GM19467 (cell line): ENCODE measurements around the gene RPL7L1.
"Not testable (repeated sequence)": the region's sequence is repeated elsewhere in the genome, so short reads cannot be mapped to it uniquely, and the experiment has no call there.

Experiments
- ATAC-seq: cut with Tn5 transposase; IDR thresholded peaks from one replicate; pipeline ENCODE4 v1.9.1; 2021; ENCODE audit warnings: mild to moderate bottlenecking, moderate library complexity; ENCODE audit not compliant: unreplicated experiment

The RPL7L1 gene

GRCh38 chr6:42890311-42891198 lies 11.1 kb downstream of the RPL7L1 start:
- peak; percentile 79 for ATAC-seq

- no peak for ATAC-seq
Observed at GRCh38 chr6:42891199-42891722, 11.8 kb downstream of the RPL7L1 start.

- not testable (repeated sequence) for ATAC-seq
Observed at GRCh38 chr6:42894041-42894828, 14.8 kb downstream of the RPL7L1 start.

- ATAC-seq, result no peak
Observed at GRCh38 chr6:42896178-42896719, 16.8 kb downstream of the RPL7L1 start.

GRCh38 chr6:42898891-42899361 lies 19.5 kb downstream of the RPL7L1 start:
- no peak for ATAC-seq

DNA sequence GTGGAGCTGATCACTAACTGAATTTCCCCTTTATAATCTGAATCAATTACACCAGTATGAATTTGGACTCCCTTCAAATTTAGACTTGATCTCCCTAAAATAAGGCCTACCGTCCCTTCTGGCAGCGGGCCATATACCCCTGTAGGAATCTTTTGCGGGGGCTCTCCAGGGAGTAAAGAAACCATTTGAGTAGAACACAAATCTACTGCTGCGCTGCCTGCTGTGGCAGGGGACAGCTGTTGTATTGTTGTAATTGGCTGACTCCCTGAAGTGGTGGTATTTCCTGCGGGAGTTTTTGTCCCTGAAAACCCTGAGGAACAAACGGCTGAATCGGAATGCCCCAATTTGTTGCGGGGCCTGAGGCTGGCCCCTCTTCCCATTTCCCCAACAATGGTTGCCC lies 20.5 kb downstream of the RPL7L1 start:
- ATAC-seq, result no peak

GRCh38 chr6:42901538-42901957 lies 22.1 kb downstream of the RPL7L1 start:
- peak; percentile 67 for ATAC-seq

- not testable (repeated sequence) for ATAC-seq
Observed at GRCh38 chr6:42902429-42903263, 23.2 kb downstream of the RPL7L1 start.

- no peak for ATAC-seq
Observed at GRCh38 chr6:42904467-42904866, 25.1 kb downstream of the RPL7L1 start.

GRCh38 chr6:42907336-42907735 lies 27.9 kb downstream of the RPL7L1 start:
- no peak for ATAC-seq

DNA sequence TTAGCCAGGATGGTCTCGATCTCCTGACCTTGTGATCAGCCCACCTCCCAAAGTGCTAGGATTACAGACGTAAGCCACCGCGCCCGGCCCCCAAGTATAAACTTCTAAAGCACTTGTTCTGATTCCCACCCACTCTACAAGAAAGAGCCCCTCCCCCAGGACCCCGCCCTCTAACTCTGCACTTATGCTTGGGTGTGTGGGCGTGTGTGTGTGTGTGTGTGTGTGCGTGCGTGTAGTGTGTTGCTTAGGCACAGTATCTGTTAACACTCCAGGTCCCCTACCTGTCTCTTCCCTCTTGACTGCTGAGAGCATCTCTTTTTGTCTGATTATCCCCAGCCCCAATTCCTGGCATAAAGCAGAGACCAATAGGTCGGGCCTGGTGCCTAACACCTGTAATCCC lies 30.4 kb downstream of the RPL7L1 start:
- ATAC-seq, result no peak

- no peak for ATAC-seq
Observed at GRCh38 chr6:42911171-42912021, 32.0 kb downstream of the RPL7L1 start.

DNA sequence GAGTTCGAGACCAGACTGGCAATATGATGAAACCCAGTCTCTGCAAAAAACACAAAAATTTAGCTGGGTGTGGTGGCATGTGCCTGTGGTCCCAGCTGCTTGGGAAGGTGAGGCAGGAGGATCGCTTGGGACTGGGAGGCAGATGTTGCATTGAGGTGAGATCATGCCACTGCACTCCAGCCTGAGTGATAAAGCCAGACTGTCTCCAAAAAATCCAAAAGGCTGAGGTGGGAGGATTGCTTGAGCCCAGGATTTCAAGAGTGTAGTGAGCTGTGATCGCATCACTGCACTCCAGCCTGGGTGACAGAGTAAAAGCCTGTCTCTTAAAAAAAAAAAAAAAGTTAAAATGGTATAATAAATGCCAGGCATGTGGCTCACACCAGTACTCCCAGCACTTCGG lies 35.1 kb downstream of the RPL7L1 start:
- no peak for ATAC-seq

DNA sequence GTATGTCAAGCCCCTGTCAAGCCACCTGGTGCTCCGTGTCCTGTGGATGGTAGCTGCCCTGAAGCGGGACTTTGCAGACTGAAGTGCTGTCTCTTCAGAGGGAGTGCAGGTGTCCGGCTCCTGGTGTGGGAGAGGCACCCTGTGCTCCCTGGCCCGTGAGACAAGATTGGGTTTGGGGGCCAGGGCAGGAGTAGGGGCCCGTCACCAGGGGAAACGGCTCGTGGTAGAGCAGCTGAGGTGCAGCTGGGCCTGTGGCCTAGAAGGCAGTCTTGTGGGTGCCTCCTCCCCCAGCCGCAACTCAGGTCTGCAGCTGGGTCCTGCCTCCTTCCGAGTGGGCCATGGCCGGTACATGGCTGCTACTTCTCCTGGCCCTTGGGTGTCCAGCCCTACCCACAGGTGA lies 36.3 kb downstream of the RPL7L1 start, which contains the start of gene PTCRA:
TSS of gene PTCRA (plus strand) at position 322 of the 400 bp plus-strand sequence. CDS start at position 339, 17 bp downstream.
- no peak for ATAC-seq

GRCh38 chr6:42916288-42916687 lies 36.9 kb downstream of the RPL7L1 start:
- ATAC-seq, result no peak

- no peak for ATAC-seq
Observed at GRCh38 chr6:42921801-42922200, 42.4 kb downstream of the RPL7L1 start.

- no peak for ATAC-seq
Observed at GRCh38 chr6:42923666-42924065, 44.2 kb downstream of the RPL7L1 start.

DNA sequence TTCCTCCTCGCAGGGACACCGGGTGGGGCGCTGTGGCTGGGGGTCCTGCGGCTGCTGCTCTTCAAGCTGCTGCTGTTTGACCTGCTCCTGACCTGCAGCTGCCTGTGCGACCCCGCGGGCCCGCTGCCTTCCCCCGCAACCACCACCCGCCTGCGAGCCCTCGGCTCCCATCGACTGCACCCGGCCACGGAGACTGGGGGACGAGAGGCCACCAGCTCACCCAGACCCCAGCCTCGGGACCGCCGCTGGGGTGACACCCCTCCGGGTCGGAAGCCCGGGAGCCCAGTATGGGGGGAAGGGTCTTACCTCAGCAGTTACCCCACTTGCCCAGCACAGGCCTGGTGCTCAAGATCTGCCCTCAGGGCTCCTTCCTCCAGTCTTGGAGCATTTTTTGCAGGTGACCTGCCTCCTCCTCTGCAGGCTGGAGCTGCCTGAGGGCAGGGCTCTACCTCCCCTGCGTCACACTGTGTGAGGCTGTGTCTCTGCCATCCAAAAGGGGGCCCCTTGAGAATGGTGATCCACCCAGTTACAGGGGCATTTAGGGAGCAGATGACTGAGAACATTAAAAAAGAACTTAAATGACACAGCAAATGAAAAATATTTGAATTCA lies 45.9 kb downstream of the RPL7L1 start:
- ATAC-seq, result no peak
